Upper lobe of right lung (tissue), 1 donor: ENCODE measurements around the gene CFAP161. TPM values are rescaled to one million over a fixed set of nuclear protein-coding genes. Genes with fewer than 3 reads are reported as not detected.

Source experiments
- ATAC-seq: fragments of 200-7000 bp; cut with Tn5 transposase; one replicate; pipeline ENCODE4 v1.9.1; 2020; ENCODE audit warnings: mild to moderate bottlenecking, moderate library complexity
- DNase-seq: peaks from one replicate; pipeline ENCODE4 v3.0.0-alpha.2; 2020
- H3K27ac ChIP-seq: fragments of 200-600 bp; one replicate; pipeline ENCODE4 v1.8.0; 2022
- H3K27me3 ChIP-seq: fragments of 200-600 bp; one replicate; pipeline ENCODE4 v1.8.0; 2022; ENCODE audit warnings: mild to moderate bottlenecking
- H3K36me3 ChIP-seq: fragments of 200-600 bp; one replicate; pipeline ENCODE4 v1.8.0; 2022
- H3K4me1 ChIP-seq: fragments of 200-600 bp; one replicate; pipeline ENCODE4 v1.8.0; 2022
- H3K4me3 ChIP-seq: fragments of 200-600 bp; one replicate; pipeline ENCODE4 v1.8.0; 2022; ENCODE audit warnings: mild to moderate bottlenecking
- H3K9me3 ChIP-seq: fragments of 200-600 bp; one replicate; pipeline ENCODE4 v1.8.0; 2022
- CTCF ChIP-seq: fragments of 200-600 bp; IDR thresholded peaks from one replicate; pipeline ENCODE4 v1.8.0; 2022; ENCODE audit warnings: antibody characterized with exemption
- intact Hi-C: fragments of 100-400 bp; cut with DNase I; formaldehyde crosslinking; loops from one replicate; pipeline ENCODE4 v1.11.0; 2022
- total RNA-seq: library from RNA; stranded (reverse); fragmentation: NEBNext Ultra II Directional; extraction: Animal tissue kit (Norgen Biotek cat#: 25700); gene quantifications from one replicate; pipeline ENCODE4 v1.2.1, GENCODE V29; 2021
- donor health status: DM: no; HTN: yes; CAD: no; lungs with severe emphysema.

Gene CFAP161
- total RNA-seq, 1 donor from 2014 or later, result 1.3 TPM

GRCh38 chr15:81181220-81181619 lies 47.1 kb downstream of the CFAP161 start:
- H3K27ac ChIP-seq, result peak overlapping the region; percentile 87
- no peaks in the 10 kb centered on the region for H3K36me3 ChIP-seq
- peaks cover 3% of the 10 kb centered on the region for H3K27me3 ChIP-seq
- ATAC-seq (no peak), DNase-seq (no peak)
- TF ChIP-seq CTCF, result no peak
- intact Hi-C loops, result no loop called here
- H3K4me3 ChIP-seq, result no peak overlapping the region
- H3K4me1 ChIP-seq, result peaks cover 3% of the 10 kb centered on the region
- no peaks in the 10 kb centered on the region for H3K9me3 ChIP-seq

GRCh38 chr15:81182031-81182755 lies 48.1 kb downstream of the CFAP161 start:
- Histone ChIP-seq H3K27ac (peak overlapping the region; percentile 87), H3K4me1 (peaks cover 3% of the 10 kb centered on the region), H3K9me3 (no peaks in the 10 kb centered on the region), H3K4me3 (peak overlapping the region; percentile 47), H3K27me3 (peaks cover 3% of the 10 kb centered on the region), H3K36me3 (no peaks in the 10 kb centered on the region)
- ATAC-seq (no peak), DNase-seq (no peak)
- no peak for TF ChIP-seq CTCF
- intact Hi-C loops, result no loop called here

- ATAC-seq (peak; percentile 56), DNase-seq (no peak)
- peak overlapping the region; percentile 87 for H3K27ac ChIP-seq
- H3K27me3 ChIP-seq, result peaks cover 3% of the 10 kb centered on the region
- H3K9me3 ChIP-seq, result no peaks in the 10 kb centered on the region
- H3K4me3 ChIP-seq, result peak overlapping the region; percentile 47
- intact Hi-C loops, result no loop called here
- H3K36me3 ChIP-seq, result no peaks in the 10 kb centered on the region
- H3K4me1 ChIP-seq, result peaks cover 3% of the 10 kb centered on the region
- no peak for TF ChIP-seq CTCF
Measured at GRCh38 chr15:81182756-81183438, 48.8 kb downstream of the CFAP161 start.

- Histone ChIP-seq H3K4me3 (peak overlapping the region; percentile 47), H3K36me3 (no peaks in the 10 kb centered on the region), H3K4me1 (peaks cover 3% of the 10 kb centered on the region), H3K27ac (peak overlapping the region; percentile 87), H3K9me3 (no peaks in the 10 kb centered on the region), H3K27me3 (peaks cover 3% of the 10 kb centered on the region)
- DNase-seq (no peak), ATAC-seq (peak; percentile 3)
- intact Hi-C loops, result no loop called here
- no peak for TF ChIP-seq CTCF
Measured at GRCh38 chr15:81183439-81183775, 49.3 kb downstream of the CFAP161 start.

GRCh38 chr15:81184188-81184587 lies 50.1 kb downstream of the CFAP161 start:
- H3K27ac ChIP-seq, result peak overlapping the region; percentile 87
- no peaks in the 10 kb centered on the region for H3K36me3 ChIP-seq
- TF ChIP-seq CTCF, result no peak
- intact Hi-C loops, result no loop called here
- peaks cover 3% of the 10 kb centered on the region for H3K4me1 ChIP-seq
- peak overlapping the region; percentile 17 for H3K4me3 ChIP-seq
- ATAC-seq, result peak; percentile 86
- DNase-seq, result no peak
- H3K27me3 ChIP-seq, result peaks cover 3% of the 10 kb centered on the region
- no peaks in the 10 kb centered on the region for H3K9me3 ChIP-seq
